ENCODE data around the gene THAP10.

THAP10 gene

GRCh38 chr15:70853973-70854665 is 38.1 kb downstream of the THAP10 start, which contains the start of gene LARP6:
LARP6 (minus strand) TSS chr15:70854157; CDS start chr15:70854088, 69 bp downstream.
- DNase-seq (ENCODE audit: low spot score): peak; percentile 36

DNA sequence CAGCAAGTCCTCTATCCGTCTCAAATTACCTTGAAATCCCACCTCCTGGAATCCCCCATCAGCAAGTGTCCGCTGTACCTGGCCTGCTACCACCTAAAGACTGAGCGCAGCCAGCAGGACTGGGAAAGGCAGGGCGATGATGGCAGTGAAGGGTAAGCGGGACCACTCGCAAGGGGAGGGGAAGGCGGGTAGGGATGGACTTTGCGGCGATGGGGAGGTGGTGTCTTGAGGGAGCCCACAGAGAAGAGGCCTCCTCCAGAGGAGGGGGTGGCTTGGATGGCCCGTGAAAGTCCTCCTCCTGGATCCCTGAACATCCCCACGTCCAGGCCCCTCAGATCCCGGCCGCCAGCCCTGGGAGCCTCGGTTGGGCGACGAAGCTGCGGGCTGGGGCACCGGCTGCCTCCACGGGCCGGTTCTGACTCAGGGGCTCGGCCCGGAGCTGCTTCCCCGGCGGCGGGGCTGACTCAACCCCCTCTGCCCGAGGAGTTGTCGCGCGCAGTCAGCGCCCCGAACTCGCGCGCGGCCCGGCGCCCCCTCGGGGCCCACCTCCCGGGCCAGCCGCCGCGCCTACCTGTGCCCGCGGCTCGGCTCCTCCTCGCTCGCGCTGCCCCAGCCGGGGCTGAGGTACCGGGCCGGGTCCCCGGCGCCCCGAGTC is 38.8 kb downstream of the THAP10 start:
- DNase-seq (ENCODE audit: low spot score): peak; percentile 39

GRCh38 chr15:70852501-70853317 is 39.5 kb downstream of the THAP10 start:
- DNase-seq (ENCODE audit: low spot score): no peak

GRCh38 chr15:70851889-70852288 is 40.3 kb downstream of the THAP10 start:
- DNase-seq (ENCODE audit: low spot score): no peak

GRCh38 chr15:70845602-70846360 is 46.5 kb downstream of the THAP10 start:
- no peak for DNase-seq (ENCODE audit: low spot score)

DNA sequence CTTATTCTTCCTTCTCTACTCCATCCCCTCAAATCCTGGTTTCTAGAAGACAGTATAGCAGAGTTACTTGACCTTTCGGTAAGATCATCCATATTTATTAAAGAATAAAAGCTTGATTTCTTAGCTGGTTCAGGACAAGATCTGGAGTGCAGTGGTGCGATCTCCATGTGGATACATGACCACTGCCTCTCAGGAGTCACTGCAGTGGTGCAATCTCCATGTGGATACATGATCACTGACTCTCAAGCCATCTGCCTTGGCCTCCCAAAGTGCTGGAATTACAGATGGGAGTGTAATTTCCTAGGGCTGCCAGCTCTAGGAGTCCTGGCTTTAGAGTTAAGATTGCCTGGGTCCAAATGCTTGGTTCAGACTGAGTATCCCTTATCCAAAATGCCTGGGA is 54.8 kb downstream of the THAP10 start:
- no peak for DNase-seq (ENCODE audit: low spot score)

- DNase-seq (ENCODE audit: low spot score): no peak
Observed at GRCh38 chr15:70835841-70836240, 56.4 kb downstream of the THAP10 start.

DNA sequence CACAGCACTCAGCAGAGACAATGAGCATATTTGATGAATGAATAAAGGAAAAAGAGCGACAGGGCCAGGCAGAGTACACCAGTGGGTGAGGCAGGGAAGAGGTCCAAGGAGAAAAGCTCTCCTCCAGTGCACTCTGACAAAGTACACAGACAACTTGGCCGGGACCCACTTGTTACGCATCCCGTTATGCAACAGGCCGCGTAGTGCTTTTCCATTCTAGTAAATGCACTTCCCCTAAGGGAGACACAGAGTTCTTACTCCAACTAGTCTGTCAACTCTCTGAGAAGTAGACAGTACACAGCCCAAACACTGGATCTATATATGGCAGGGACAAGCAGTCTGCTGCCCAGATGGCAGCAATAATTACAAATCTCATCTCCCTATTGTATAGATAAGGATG is 56.8 kb downstream of the THAP10 start:
- DNase-seq (ENCODE audit: low spot score): no peak

DNA sequence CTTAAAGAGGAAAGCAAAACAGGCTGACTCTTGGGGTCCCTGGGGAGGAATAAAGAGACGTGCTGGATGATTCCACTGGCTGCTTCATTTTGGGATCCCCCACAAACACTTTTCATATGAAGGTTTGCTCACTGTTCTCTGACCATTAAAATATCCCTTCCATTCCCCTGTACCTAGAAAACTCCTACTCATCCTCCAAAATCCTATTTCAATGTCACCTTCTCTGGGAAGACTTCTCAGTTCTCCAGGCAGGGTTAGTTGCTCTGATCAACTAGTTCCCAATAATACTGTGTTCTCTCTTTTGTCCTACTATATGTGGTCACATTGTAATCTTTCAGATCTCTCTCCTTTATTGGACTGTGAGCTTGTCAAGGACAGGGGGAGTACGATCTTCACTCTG is 57.2 kb downstream of the THAP10 start:
- no peak for DNase-seq (ENCODE audit: low spot score)

DNA sequence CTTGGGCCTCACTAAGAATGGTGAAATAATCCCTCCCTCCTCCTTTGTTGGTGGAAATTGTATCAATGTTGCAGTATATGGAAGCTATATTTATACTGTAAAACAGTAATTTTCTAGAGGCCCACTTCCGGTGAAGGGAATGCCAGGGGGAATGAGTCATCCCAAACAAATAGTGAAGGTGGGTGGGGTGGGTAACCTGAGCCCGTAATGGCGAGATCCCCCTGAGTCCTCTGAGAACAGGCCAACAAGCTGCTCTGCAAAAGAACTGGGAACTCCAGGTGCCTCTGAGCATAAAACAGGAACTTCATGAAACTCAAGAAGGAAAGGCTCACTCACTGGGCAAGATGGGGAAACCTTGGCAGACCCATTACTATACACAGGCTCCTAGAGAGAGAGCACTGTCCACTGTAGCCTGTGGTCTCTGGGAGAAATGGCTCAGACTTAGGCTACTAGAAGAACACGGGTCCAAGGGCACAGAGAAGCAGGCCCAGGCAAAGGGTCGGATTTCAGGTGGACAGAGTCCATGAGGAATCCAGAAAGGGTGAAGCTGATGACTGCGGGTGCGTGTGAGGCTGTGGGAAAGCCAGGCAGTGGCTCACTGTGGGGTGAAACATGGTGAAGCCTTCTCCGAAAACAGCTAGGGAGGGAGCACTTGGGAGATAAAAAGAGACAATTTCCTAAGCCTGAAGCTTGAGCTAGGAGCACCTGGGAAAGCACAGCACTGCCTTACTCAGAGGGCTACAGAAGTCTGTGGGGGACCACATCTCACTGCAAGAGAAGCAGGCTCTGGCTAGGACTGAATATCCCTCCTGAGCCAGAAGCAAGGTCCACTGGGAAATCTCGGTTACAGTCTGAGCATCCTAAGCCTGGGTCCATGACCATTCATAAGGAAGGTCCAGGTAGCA is 58.1 kb downstream of the THAP10 start:
- DNase-seq (ENCODE audit: low spot score): peak; percentile 78

DNA sequence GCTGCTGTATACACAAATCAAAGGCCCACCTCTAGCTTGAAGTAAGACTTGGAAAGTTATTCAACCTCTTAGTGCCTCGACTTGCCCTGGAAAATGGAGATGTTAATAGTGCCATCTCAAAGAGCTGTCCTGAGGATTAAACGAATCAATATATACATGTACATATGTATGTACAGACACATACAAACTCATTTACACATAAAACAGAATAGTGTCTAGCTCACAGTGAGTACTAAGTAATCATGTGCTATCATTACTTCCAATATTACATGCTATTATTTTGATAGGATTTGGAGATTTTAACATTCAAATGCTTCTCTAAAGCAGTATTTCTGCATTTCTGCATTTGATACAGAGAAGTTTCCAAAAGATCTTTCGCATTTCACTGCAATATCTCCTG is 58.8 kb downstream of the THAP10 start:
- DNase-seq (ENCODE audit: low spot score): no peak

DNA sequence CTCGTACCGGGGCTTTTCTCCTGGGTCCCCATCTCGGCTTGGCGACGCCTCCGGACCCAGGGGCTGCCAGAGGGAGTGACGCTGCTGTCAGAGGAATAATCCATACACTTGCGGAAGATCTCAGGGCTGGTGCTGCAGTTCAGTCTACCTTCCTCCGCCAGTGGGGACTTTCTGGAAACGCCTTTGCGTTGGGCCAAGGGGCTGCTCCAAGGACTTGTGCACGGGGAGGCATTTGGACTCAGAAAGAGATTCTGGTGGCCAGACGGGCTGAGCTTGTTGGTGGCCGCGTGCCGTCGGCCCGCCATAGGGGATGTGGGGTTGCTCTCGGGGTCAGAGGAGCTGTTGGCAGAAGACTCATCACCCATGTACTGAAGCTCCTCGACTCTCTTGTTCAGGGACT is 60.1 kb downstream of the THAP10 start:
- DNase-seq (ENCODE audit: low spot score): no peak

All from SW480 (cell line).